ENCODE results near the gene ADAMTS17. TPM values are rescaled to one million over a fixed set of nuclear protein-coding genes. Genes with fewer than 3 reads are reported as not detected.
A peak's percentile ranks its signal among the peaks of the same experiment; 100 is the strongest.
"Not testable (repeated sequence)": the region's sequence is repeated elsewhere in the genome, so short reads cannot be mapped to it uniquely, and the experiment has no call there.

The ADAMTS17 gene
- total RNA-seq, 1 donor = 0.81 TPM

GRCh38 chr15:100096248-100096600 lies 245.6 kb downstream of the ADAMTS17 start:
- no peak for TF ChIP-seq CTCF (IDR thresholded peaks at IDR 0.05; ENCODE audit: insufficient read depth, low read length)
- no peak for DNase-seq (ENCODE audit: low read depth)
- H3K4me3 ChIP-seq (ENCODE audit: low read depth, low read length) = no peak overlapping the region

GRCh38 chr15:100095541-100096247 lies 246.1 kb downstream of the ADAMTS17 start:
- DNase-seq (ENCODE audit: low read depth) = no peak
- H3K4me3 ChIP-seq (ENCODE audit: low read depth, low read length) = no peak overlapping the region
- no peak for TF ChIP-seq CTCF (IDR thresholded peaks at IDR 0.05; ENCODE audit: insufficient read depth, low read length)

GRCh38 chr15:100094127-100094510 lies 247.7 kb downstream of the ADAMTS17 start:
- DNase-seq (ENCODE audit: low read depth) = no peak
- TF ChIP-seq CTCF (IDR thresholded peaks at IDR 0.05; ENCODE audit: insufficient read depth, low read length) = no peak
- no peak overlapping the region for H3K4me3 ChIP-seq (ENCODE audit: low read depth, low read length)

GRCh38 chr15:100093211-100094126 lies 248.3 kb downstream of the ADAMTS17 start:
- no peak overlapping the region for H3K4me3 ChIP-seq (ENCODE audit: low read depth, low read length)
- TF ChIP-seq CTCF (IDR thresholded peaks at IDR 0.05; ENCODE audit: insufficient read depth, low read length) = no peak
- peak; percentile 30 for DNase-seq (ENCODE audit: low read depth)

GRCh38 chr15:100092034-100092433 lies 249.7 kb downstream of the ADAMTS17 start:
- TF ChIP-seq CTCF (IDR thresholded peaks at IDR 0.05; ENCODE audit: insufficient read depth, low read length) = no peak
- no peak for DNase-seq (ENCODE audit: low read depth)
- H3K4me3 ChIP-seq (ENCODE audit: low read depth, low read length) = no peak overlapping the region

GRCh38 chr15:100090411-100090810 lies 251.4 kb downstream of the ADAMTS17 start:
- no peak for TF ChIP-seq CTCF (IDR thresholded peaks at IDR 0.05; ENCODE audit: insufficient read depth, low read length)
- DNase-seq (ENCODE audit: low read depth) = no peak
- no peak overlapping the region for H3K4me3 ChIP-seq (ENCODE audit: low read depth, low read length)

GRCh38 chr15:100084042-100084821 lies 257.5 kb downstream of the ADAMTS17 start:
- not testable (repeated sequence) for DNase-seq (ENCODE audit: low read depth); H3K4me3 ChIP-seq (ENCODE audit: low read depth, low read length)
